UCSD-AML1 (cell line): Measurements from ENCODE around the gene VDR.

Source experiments
- DNase-seq: peaks from one replicate; lab custom pipeline; 2025; ENCODE audit not compliant: unreplicated experiment; lab: John Stamatoyannopoulos, UW

VDR gene

DNA sequence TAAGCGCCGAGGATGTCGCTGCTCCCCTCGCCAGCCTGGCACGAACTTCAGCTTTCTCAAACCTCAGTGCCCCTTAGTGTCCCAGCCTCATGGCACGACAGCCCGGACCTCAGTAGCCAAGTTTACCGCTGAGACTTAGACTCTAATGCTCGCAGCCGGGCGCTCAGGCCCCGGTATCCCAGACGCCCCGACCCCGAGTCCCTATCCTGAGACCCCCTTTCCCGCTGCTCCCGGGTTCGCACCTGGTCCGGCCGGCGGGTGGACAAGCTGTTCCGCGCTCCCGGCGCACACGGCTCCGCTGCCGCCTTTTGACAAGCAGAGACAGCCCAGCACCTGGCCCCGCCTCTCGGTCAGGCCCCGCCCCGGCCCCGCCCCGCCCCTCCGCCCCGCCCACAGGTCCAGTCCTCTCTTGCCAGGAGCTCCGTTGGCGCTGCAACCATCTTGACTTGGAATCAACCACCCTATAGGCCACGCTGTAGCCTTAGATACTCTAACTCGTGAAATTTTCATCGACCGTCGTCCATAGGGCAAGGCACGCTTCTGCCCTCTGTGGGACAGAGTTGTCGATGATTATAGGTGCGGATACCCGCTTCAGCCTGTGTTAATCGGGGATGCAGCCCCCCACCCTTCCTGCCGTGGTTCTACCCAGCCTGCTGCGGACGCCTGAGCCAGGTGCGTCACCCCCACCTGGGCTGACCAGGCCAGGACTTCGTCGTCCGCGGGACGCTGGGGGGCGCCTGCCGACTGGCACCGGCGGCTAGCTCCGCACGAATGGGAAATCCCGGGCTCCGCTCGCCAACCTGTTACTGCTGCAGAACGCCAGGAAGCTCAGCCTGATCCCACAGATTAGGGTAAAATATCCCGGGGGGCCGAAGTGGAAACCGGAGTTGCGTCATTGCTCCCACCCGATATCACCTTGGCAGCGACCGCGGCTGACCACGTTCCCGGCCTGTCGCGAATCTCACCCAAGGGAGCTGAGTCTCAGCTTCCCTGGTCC, at the start of gene VDR:
VDR (minus strand) TSS at position 282 of the 997 bp plus-strand sequence. CDS start 25,881 bp downstream, outside the sequence.
- DNase-seq, result peak; percentile 80

DNA sequence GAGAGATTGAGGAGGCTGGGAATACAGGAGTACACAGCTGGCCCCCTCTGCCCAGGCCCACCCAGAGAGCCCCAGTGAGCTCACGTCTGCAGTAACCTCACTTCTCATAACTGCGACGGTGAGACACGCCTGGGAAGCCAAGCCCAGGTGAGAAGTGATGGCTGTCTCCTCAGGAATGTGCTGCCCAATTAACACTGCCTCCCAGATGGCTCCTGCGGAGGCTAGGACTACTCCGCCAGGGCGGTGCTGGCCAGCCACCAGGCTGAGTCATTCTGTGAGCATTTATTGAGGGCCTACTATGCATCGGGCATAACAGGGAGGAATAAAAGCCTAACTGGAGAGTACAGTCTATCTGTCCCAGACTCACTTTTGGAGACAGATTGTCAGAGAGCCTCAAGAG, 49.3 kb upstream of the VDR start:
- no peak for DNase-seq

DNA sequence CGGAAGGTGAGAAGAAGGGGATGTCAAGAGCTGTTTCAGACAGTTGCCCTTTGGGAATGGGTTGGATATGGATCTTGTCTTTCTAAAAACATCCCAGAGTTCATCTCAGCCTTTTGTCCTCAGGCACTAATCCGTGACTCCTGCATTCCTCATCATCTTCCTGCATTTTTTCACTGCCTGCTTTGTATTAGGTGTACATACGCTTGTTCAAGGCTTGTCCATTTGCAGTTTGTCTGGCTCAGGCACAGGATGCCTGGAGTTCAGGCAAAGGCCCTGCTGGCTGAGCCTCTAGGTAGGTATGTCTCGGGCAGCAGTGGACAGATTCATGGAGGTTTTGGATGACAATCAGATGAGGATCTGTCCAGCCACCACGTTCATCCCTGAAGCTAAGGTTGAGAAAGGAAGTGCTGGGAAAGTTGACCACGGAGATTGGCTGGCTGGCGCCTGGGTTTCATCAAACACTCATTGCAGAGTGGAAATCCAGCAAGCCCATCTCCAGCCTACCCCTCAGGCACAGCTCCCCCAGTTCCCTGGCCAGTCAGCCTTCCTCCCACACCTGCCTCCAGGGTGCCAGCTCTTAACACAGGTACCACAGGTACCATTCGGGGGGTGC, 46.2 kb upstream of the VDR start:
- DNase-seq, result no peak

DNA sequence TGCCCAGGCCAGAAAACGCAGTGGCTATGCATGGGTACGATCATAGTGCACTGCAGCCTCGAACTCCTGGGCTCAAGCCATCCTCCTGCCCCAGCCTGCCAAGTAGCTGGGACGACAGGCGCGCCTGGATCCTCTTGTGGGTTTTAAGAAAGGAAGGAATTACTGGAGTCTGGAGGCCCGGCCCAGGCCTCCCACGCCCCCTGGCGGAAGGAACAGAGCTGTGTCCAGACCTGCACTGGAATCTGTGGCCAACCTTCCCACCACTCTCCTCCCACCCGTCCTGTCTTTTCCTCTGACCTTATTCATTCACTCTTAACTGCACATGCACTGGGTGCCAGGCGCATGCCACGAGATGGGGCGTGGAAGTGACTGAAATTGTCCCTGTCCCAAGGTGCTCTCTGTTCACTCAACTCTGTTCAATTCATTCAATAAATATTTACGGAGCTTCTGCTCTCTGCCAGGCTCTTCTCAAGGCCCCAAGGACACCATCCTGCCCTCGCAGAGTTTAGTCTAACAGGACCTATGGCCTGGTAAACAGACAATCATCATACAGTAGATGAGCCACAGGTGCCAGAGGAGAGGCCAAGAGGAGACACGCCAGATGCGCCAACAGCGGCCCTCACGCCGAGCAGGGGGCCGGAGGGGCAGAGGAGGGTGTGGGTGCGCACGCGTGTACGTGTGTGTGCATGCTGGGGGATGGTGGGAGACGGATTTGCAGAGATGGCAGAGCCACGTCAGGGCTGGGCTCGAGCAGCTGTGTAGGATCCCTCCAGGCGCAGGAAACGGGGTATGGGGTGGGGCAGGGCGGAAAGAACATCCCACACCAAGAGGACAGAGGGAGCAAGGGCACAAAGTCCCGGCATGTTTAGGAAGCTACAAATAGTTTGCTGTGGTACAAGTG, 44.9 kb upstream of the VDR start:
- DNase-seq, result peak; percentile 73

DNA sequence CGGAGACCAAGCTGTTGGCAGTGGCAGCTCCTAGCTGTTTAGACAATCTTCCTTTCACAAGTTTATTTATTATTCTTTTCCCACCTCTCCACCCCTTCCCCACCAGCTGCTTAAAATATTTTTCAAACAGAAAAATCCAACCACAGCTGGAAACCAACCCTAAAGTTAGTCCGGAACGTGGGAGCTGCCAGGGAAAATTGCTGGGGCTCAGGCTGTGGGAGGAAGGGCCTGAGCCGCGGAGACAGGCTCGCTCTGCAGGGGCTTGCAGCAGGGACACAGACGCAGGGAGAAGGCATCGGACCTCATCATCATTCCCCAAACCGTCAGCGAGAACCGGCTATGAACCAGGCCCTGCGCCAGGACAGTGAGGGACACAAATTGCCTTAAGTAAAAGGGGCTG, 42.5 kb upstream of the VDR start:
- DNase-seq, result no peak

DNA sequence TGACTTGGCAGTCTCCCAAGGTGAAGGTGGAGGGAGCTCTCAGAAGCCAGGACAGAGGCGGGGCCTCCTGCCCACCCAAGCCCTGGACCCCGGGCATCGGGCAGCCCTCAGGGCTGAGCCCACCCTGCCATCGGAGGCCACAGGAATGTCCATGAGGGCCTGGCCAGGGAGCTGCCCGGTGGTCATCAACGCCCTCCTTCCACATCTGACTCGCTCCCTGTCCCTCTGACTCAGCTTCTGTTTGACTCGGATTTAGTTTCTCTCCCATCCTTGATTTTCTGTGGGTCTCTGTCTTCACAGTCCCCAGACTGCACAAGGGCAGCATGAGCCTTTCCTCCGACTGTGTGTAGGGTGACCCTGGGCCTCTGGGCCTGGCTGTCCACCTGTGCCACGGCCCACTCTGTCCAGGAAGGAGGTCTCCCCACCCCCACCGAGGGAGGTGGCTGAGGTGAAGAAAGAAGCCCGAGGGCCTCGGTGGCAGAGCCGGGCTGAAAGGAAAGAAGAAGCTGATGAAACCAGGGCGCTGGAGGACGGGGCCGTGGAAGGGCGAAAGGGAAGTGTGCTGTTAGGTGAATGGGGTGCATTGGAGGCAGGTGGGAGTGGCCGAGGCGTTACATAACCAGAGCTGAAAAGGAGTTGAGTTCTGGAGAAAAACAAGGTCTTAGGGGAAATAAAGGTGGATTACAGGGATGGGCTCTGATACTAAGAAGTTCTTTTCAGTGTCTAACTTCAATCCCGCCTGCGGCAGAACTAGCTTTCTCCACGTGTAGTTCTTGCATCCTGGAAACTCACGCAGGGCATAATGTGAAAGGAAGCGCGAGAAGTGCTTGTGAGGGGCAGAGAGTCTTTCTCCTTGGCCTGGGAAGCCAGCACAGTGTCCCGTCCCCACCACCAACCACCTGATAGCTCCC, 41.9 kb upstream of the VDR start:
- peak; percentile 44 for DNase-seq

DNA sequence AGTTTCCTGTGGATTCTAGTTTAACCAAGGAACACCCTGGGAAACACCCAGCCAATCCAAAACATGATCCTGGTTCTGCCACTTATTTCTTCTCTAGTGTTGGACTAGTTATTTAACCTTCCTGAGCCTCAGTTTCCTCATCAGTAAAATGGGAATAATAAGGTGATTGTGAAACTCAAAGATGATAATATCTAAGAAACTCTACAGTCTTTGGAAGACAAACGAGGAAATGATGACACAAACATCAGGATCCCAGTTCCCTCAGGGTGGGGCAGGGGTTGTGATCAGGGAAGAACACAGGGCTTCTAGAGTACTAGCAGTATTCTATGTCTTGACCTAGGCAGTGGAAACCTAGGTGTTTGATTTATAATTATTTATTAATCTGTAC, 40.5 kb upstream of the VDR start:
- no peak for DNase-seq

DNA sequence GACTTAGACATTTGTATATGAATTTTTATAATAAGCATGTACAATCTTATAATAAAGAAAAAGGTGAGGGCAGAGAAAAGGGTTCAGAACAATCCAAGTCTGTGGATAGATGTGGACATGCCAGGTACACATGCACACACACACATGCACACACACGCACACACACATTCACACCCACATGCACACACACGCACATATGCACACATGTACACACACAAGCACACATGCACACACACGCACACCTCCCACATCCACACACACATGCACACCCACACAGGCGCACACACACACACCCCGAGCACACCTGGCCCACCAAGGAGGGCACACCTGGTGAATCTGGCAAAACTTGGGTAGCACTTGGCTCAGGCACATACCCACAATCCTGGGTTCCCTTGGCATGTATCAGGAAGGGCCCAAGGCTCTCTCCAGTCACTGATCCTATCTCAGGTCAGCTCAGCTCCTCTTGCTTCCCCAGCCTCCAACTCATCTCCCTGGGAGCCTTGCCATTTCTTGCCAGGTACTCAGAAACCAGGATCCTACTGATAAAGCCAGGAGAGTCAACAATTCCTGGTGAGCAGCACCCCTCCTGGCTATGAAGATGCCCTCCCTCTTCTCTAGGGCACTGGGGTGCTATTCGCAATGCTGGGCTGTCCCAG, 40.0 kb upstream of the VDR start:
- DNase-seq, result no peak

DNA sequence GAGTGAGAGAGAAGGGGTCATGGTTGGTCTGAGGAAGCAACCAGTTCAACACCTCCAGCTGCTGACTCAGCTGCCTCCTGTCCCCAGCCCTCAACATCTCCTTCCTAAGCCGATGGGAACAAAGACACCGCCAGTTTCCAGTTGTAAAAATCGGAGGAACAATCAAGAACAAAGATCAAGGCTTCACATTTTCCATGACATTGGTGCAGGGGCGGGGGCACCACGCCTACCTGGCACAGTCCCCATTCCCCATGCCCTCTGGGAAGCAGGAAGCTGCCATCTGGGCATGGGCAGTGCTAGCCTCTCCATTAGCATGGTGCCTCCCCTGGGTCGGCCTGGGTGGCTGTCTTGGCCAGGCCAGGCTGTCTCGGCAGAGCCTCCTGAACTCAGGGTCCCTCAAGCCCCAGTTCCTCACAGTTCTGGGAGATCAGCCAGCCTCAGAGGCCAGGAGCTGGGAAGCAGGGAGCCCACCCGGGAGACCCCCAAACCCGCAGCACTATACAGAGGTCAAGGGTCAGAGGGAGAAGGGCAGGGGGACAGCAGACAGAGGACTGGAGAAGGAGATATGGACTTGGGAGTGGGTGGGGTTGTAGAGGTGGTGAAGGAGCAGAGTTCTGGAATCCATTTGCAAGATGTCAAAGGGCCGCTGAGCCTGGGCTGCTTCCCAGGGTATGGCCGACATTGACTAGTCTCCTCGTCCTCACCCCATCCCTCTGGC, 39.0 kb upstream of the VDR start:
- DNase-seq, result no peak

DNA sequence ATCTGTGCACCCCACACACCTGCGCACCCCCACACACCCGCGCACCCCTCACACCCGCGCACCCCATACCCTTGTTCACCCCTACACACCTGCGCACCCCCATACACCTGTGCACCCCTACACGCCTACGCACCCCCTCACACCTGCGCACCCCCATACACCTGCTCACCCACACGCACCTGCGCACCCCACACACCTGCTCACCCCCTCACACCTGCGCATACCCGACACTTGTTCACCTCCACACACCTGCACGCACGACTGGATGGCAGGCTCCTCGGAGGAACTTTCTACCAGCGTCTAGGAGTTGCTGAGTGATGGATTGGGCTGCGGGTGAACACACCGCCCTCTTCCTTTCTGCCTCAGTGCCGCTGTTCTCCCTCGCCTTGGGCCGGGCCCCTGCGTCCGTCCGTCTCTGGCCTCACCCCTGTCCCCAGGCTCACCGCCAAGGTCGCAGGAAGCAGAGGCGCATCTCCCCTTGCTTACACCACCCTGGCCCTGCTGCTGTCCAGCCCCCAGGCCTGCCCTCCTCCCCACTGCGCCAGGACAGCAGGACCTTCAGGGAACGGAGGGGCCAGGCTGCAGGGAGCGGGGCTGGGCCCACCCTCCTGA, 37.9 kb upstream of the VDR start:
- no peak for DNase-seq

DNA sequence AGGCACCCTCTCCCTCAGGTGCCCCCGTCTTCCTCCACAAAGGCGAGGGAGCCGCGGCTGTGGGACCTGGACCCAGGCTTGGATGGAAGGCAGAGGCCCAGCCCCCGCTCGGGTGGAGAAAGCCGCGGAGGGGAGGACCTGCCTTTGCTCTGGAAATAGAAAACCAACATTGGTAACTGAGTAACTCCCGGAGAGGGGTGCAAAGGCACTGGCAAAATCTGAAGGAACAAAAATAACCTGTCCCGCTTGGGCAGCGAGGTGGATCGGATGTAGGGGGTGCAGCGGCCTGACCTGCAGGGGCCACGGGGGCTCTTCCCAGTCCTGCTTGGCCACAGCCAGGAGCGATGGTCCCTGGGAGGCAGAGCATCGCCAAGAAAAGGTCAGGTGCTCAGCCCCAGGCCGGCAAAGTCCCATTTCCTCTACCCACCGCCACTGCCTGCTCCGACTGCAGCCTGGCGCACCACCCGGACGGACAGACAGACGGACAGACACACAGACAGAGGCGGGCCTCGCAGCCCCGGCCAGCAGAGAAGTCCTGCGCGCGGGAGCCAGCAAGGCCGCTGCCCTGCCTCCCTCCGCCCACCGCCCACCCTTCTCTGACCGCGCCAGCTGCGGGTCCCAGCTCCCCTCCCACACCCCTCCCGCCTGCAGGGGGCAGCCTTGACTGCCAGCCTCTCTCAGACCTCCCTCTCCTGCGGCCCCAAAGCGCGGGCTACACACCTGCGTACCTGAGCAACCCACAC, 37.2 kb upstream of the VDR start:
- no peak for DNase-seq

DNA sequence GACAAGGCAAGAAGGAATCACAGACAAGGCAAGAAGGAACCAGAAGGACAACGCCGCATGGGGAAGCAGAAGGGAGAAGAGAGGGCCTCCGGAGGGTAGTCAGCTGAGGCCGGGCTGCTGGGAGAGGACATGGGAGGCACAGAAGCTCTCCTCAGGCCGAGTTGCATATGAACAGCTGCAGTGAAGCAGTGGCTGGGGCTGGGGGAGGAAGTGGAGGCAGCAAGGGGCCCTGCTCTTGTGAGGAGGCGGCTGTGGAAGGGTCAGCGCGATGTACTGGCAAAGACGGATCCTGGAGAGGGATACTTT, 36.6 kb upstream of the VDR start:
- DNase-seq, result no peak

DNA sequence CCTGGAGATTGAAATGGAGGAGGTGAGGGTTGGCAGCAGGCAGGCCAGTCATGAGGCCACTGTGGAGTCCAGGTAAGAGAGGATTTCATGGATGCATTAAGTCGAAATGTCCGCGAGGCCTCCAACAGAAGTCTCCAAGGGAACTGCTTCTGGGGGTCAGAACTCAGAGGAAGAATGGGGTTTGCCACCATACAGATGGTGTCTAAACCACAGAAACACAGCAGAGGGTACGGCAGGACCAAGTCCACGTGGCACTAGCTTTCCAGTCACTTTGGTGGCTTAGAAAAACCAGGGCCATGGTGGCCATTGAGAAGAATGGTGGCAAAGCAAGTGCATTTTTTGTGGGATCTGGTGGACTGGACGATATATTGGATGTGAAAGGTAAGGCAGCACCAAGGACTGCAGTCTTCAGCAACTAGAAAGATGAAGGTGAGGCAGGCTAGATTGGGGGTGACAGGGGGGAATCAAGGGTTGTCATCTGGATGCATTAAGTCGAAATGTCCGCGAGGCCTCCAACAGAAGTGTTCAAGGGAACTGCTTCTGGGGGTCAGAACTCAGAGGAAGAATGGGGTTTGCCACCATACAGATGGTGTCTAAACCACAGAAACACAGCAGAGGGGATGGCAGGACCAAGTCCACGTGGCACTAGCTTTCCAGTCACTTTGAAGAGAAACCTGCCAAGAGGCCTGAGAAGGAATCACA, 36.1 kb upstream of the VDR start:
- DNase-seq, result no peak

DNA sequence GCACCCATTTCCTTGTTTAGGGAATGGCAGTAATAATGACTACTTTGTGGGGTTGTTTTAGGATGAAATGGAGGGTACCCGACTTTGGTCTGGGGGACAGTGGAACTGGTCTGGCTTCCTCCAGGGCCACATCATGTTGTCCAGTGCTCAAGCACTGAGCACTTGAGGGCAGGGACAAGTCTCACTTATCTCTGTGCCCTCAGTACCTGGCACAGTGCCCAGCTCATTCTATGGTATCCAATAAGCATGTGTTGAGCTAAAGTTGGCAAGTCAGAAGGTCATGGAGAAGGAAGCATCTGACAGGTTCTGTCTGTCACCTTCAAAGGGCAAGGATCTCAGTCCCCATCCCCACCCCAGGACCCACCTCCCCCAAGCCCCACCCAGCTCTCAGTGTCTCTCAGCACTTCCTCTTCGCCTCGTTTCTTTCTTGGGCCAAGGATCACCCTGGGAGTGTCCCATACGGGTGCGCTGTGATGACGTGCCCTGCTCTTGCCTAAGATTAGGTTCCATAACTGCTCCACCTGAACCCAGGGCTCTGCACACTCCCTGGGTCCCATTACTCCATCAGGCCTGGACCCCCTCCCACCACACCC, 34.3 kb upstream of the VDR start:
- no peak for DNase-seq

DNA sequence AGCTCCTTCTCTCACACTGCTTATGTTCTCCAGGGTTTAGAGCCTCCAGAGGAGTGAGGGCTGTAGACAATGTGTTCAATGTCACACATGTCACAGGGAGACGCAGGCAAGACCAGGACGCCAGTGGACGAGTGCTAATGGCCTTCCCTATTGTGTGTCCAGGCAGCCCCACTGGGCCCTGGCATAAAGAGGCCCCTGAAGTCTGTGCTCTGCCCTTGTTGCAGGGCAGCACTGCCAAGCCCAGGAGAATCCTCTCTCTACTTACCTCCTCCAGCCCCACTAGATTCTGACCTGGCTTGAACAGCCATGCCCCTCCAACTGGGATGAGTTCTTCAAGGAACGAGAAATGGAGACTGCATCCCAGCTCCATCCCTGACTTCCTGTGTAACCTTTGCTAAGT, 33.8 kb upstream of the VDR start:
- DNase-seq, result no peak

DNA sequence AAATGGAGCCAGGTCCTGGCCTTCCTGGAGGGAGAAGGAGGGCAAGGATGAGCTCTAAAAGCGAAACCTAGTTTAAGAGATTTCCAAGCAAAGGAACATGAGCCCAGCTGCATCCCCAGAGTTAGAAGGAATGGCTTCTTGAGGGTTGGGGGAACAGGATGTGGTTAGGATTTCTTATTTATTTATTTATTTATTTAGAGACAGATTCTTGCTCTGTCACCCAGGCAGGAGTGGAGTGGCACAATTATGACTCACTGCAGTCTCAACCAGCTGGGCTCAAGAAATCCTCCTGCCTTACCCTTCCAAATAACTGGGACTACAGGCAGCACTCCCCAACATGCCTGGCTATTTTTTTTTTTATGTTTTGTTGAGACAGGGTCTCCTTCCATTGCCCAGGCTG, 33.3 kb upstream of the VDR start:
- no peak for DNase-seq

DNA sequence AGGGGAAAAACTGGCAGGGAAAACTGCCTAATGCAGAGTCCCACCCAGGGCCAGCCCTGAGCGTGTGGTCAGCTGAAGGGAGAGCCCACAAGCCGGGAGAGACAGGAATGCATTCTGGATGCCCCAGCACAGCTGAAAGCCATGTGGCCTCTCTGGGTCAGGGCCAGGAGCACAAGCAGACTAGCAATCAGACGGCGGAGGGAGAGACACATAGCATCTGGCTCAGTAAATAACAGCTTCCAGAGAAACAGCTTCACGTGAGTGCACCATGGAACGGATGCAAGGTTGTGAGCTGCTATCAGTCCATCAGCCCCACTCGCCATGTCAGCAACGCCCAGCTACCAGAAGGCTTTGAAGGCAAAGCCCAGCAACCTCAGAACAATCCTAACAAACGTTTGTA, 30.4 kb upstream of the VDR start:
- DNase-seq, result no peak
